K562 (cell line): Measurements from ENCODE around the gene FBXO28. TPM values are rescaled to one million over a fixed set of nuclear protein-coding genes. Genes with fewer than 3 reads are reported as not detected.

ENCODE experiments used
- ARID1B ChIP-seq: fragments of 450-650 bp; IDR thresholded peaks from 2 replicates; pipeline ENCODE4 v1.6.1; 2016; ENCODE audit warnings: antibody characterized with exemption, mild to moderate bottlenecking, inconsistent platforms
- ARNT ChIP-seq, 2 experiments: fragments of 450-650 bp; IDR thresholded peaks; 2 replicates each; pipeline ENCODE4 v1.6.1; 2016; ENCODE audit warnings: mild to moderate bottlenecking in 1 of 2
- BCLAF1 ChIP-seq, 2 experiments: fragments of 450-650 bp in 1 of 2; IDR thresholded peaks; 2 replicates each; pipeline ENCODE4 v1.6.1; 2011 to 2017; ENCODE audit warnings: low read depth in 2 of 2, antibody characterized with exemption in 1 of 2, borderline replicate concordance in 1 of 2, low read length in 1 of 2, mild to moderate bottlenecking in 1 of 2, mixed read lengths in 1 of 2; ENCODE audit not compliant: control insufficient read depth in 1 of 2
- CBX2 ChIP-seq: fragments of 200-600 bp; sonication (generic); IDR thresholded peaks from one replicate; pipeline ENCODE4 v1.6.1; 2012; ENCODE audit warnings: mild to moderate bottlenecking, low read length, inconsistent platforms; ENCODE audit not compliant: insufficient read depth, poor library complexity, severe bottlenecking
- ETV6 ChIP-seq, 3 experiments: fragments of 150-350 bp in 1 of 3; sonication (generic) in 1 of 3; formaldehyde crosslinking in 1 of 3; IDR thresholded peaks; 2 replicates each; pipeline versions ENCODE4 v1.6.1 to v1.8.0; 2014 to 2022; ENCODE audit warnings: borderline replicate concordance in 2 of 3, low read depth in 2 of 3, antibody characterized with exemption in 1 of 3, low read length in 1 of 3, mild to moderate bottlenecking in 1 of 3, missing genetic modification reagents in 1 of 3
- GTF2E2 ChIP-seq: fragments of 200-800 bp; sonication (Bioruptor generic); IDR thresholded peaks from 2 replicates; pipeline ENCODE4 v1.6.1; 2016; ENCODE audit warnings: missing genetic modification characterization, missing compliant biosample characterization
- JUND ChIP-seq, 2 experiments: IDR thresholded peaks; 2 replicates in 1 of 2; 3 replicates in 1 of 2; pipeline ENCODE4 v1.6.1; 2011; ENCODE audit warnings: borderline replicate concordance in 2 of 2, low read depth in 2 of 2, low read length in 2 of 2, improper control_type of control experiment in 1 of 2, missing biosample characterization in 1 of 2, missing genetic modification characterization in 1 of 2, missing genetic modification reagents in 1 of 2
- L3MBTL2 ChIP-seq: fragments of 450-650 bp; IDR thresholded peaks from 2 replicates; pipeline ENCODE4 v1.6.1; 2016; ENCODE audit warnings: mild to moderate bottlenecking, moderate library complexity
- MAFK ChIP-seq: IDR thresholded peaks from 2 replicates; pipeline ENCODE4 v1.6.1; 2011; ENCODE audit warnings: low read length, improper control_type of control experiment
- NEUROD1 ChIP-seq: fragments of 150-350 bp; IDR thresholded peaks from 2 replicates; pipeline ENCODE4 v1.6.1; 2014; ENCODE audit warnings: borderline replicate concordance, low read length, low read depth; ENCODE audit not compliant: partially characterized antibody
- NR2C2 ChIP-seq, 2 experiments: fragments of 200-800 bp in 1 of 2; sonication (Bioruptor generic) in 1 of 2; sonication (generic) in 1 of 2; formaldehyde crosslinking in 1 of 2; IDR thresholded peaks; 2 replicates each; pipeline versions ENCODE4 v1.6.1 to v1.8.0; 2016 to 2022; ENCODE audit warnings: mild to moderate bottlenecking in 1 of 2, missing compliant biosample characterization in 1 of 2, missing genetic modification characterization in 1 of 2, missing genetic modification reagents in 1 of 2
- ZBTB12 ChIP-seq: fragments of 250-450 bp; sonication (Bioruptor Pico); IDR thresholded peaks from 2 replicates; pipeline ENCODE4 v1.4.0; 2020
- ZC3H4 ChIP-seq: sonication (generic); formaldehyde crosslinking; IDR thresholded peaks from 2 replicates; pipeline ENCODE4 v1.9.0; 2021; ENCODE audit warnings: missing genetic modification reagents, borderline replicate concordance
- ZNF212 ChIP-seq: fragments of 450-650 bp; formaldehyde crosslinking; IDR thresholded peaks from 2 replicates; pipeline ENCODE4 v1.4.0; 2020; ENCODE audit warnings: mild to moderate bottlenecking
- ZNF512 ChIP-seq: IDR thresholded peaks from 2 replicates; pipeline ENCODE4 v1.6.1; 2016; ENCODE audit warnings: missing genetic modification characterization, missing compliant biosample characterization
- ZNF699 ChIP-seq: fragments of 250-450 bp; sonication (Bioruptor Pico); IDR thresholded peaks from 2 replicates; pipeline ENCODE4 v1.8.0; 2021; ENCODE audit warnings: mild to moderate bottlenecking, moderate library complexity; ENCODE audit not compliant: insufficient replicate concordance
- polyA plus RNA-seq, 8 experiments: library from polyadenylated mRNA; depleted of rRNA in 4 of 8; stranded (reverse) in 5 of 8; unstranded in 3 of 8; fragments of >200 nt; fragmentation: Nextera tagmentation in 2 of 8; fragmentation: Illumina TruSeq in 1 of 8; extraction: Ambion mirVana in 2 of 8; extraction: Trizol in 1 of 8; gene quantifications; 2 replicates each; pipeline versions ENCODE4 v1.2.1 to v1.2.3, GENCODE V29; 2011 to 2014; ENCODE audit warnings: inconsistent platforms in 1 of 8, missing spikeins in 1 of 8
- total RNA-seq, 7 experiments: library from RNA; depleted of rRNA in 6 of 7; stranded (reverse); fragments of >200 nt in 6 of 7; fragmentation: Illumina TruSeq in 2 of 7; extraction: Trizol in 2 of 7; gene quantifications; 2 replicates each; pipeline versions ENCODE4 v1.2.1 to v1.2.3, GENCODE V29; 2011 to 2021; ENCODE audit warnings: low replicate concordance in 1 of 7

The FBXO28 gene
- total and polyA plus RNA-seq, 9 of the 15 experiments (the other 6 are each of a cell fraction or from before 2014, with no cell fraction given), result 4.1 to 34.8 (median 25.3) TPM

GRCh38 chr1:224182866-224183590, 69.1 kb downstream of the FBXO28 start, which contains the start of gene DEGS1 (continued):
- TF ChIP-seq ZC3H4 (CRISPR knock-in tag) (peak; percentile 77; the same call in 1 of the 2 replicates), ARID1B (0 out of 2 replicates have a peak, but pooled peaks have one; percentile 30), MAFK (no peak), JUND (IDR thresholded peaks at IDR 0.05; ENCODE audit: borderline replicate concordance, low read depth, low read length) (0 out of 2 replicates have a peak, but pooled peaks have one; percentile 3), JUND (tag; IDR thresholded peaks at IDR 0.05; ENCODE audit: borderline replicate concordance, low read depth, low read length) (no peak), NEUROD1 (peak; percentile 23), ETV6 (IDR thresholded peaks at IDR 0.05; ENCODE audit: borderline replicate concordance in 1 of 2, low read depth in 2 of 2, low read length in 1 of 2) (no peak), ETV6 (CRISPR knock-in tag; IDR thresholded peaks at IDR 0.05; ENCODE audit: borderline replicate concordance) (0 out of 2 replicates have a peak, but pooled peaks have one; percentile 47), GTF2E2 (tag) (peak; percentile 78), NR2C2 (CRISPR knock-in tag; IDR thresholded peaks at IDR 0.05) (peak; percentile 69; the same call in 1 of the 2 replicates), NR2C2 (tag; IDR thresholded peaks at IDR 0.05) (no peak), ZNF699 (CRISPR knock-in tag) (no peak), ZNF212 (CRISPR knock-in tag) (no peak), ZNF512 (tag) (no peak), ZBTB12 (CRISPR knock-in tag) (no peak), L3MBTL2 (peak; percentile 86), BCLAF1 (IDR thresholded peaks at IDR 0.05; ENCODE audit: borderline replicate concordance in 1 of 2, control insufficient read depth in 1 of 2, low read depth in 2 of 2, low read length in 1 of 2) (no peak), CBX2 (no peak), ARNT (IDR thresholded peaks at IDR 0.05) (0 out of 4 replicates have a peak, but pooled peaks of 1 of the 2 experiments have one; percentile 6)
